Measurements from ENCODE around the gene SIPA1L2. TPM values are rescaled to one million over a fixed set of nuclear protein-coding genes. Genes with fewer than 3 reads are reported as not detected.

SIPA1L2 gene
- total RNA-seq, 1 experiment from 2014 or later = 12.5 TPM

- intact Hi-C loops (cut with micrococcal nuclease) = loop anchor here (5.0 to 10.0 kb wide), 4 partner anchors 415 to 905 kb away; no protein-coding TSS in a partner anchor
- no peaks in the 10 kb centered on the region for H3K79me2 ChIP-seq (ENCODE audit: insufficient read depth, low read length)
- ChIA-PET POLR2A (interaction anchor here (0.7 kb wide), 1 partner anchor 239 kb away, joined by 3 read pairs; no protein-coding TSS in a partner anchor), RAD21 (ENCODE audit: low non-redundant PET in 1 of 2, low total read pairs in 2 of 2, uncharacterized antibody in 2 of 2, unreplicated experiment in 2 of 2) (interaction anchor here in 1 of 2 experiments (1.1 kb wide), 1 partner anchor 251 kb away, joined by 3 read pairs; no protein-coding TSS in a partner anchor), CTCF (interaction anchor here (0.8 to 0.9 kb wide), 2 partner anchors 73 to 582 kb away, joined by 3 to 4 read pairs; no protein-coding TSS in a partner anchor)
- H4K20me1 ChIP-seq (ENCODE audit: insufficient read depth) = no peaks in the 10 kb centered on the region
- peaks cover 19 to 44% of the 10 kb centered on the region in 2 experiments; a peak in 3 of 4 replicates for H3K4me1 ChIP-seq (ENCODE audit: control insufficient read depth in 1 of 2, insufficient read depth in 2 of 2, low read length in 2 of 2)
- peak overlapping the region; percentile 46 to 63 for H3K4me3 ChIP-seq (replicated peaks in 1 of 2; ENCODE audit: low read depth in 1 of 2, low read length in 2 of 2)
- TF ChIP-seq EZH2phosphoT487 (IDR thresholded peaks at IDR 0.05; ENCODE audit: borderline replicate concordance) = no peak
- TF ChIP-seq SP1 (IDR thresholded peaks at IDR 0.05; ENCODE audit: low read depth) = no peak
- TF ChIP-seq ELF1 (IDR thresholded peaks at IDR 0.05; ENCODE audit: borderline replicate concordance, low read depth) = no peak
- TF ChIP-seq REST (IDR thresholded peaks at IDR 0.05; ENCODE audit: low read depth) = no peak
- no peak for TF ChIP-seq FOSL1 (IDR thresholded peaks at IDR 0.05; ENCODE audit: low read depth)
- no peak for TF ChIP-seq YY1 (IDR thresholded peaks at IDR 0.05; ENCODE audit: extremely low read depth, insufficient replicate concordance, low read depth, low read length)
- no peaks in the 10 kb centered on the region for H3K36me3 ChIP-seq (ENCODE audit: control insufficient read depth in 1 of 2, insufficient read depth in 2 of 2, low read length in 2 of 2)
- no TSS peak for BruUV-seq (replicated peaks)
- ATAC-seq (peak; percentile 51), DNase-seq (ENCODE audit: low read depth, low spot score) (no peak)
- no peak overlapping the region for H2AFZ ChIP-seq (ENCODE audit: low read depth, low read length, poor library complexity, severe bottlenecking)
- H3K27ac ChIP-seq (ENCODE audit: low read depth, low read length) = peak overlapping the region; percentile 40; the same call in 1 of the 2 replicates
- no peaks in the 10 kb centered on the region for H3K27me3 ChIP-seq (ENCODE audit: insufficient read depth, low read length)
- no peaks in the 10 kb centered on the region for H3K9me3 ChIP-seq (ENCODE audit: control insufficient read depth in 1 of 2, insufficient read depth in 1 of 2, low read depth in 1 of 2, low read length in 2 of 2)
- H3K9me2 ChIP-seq (ENCODE audit: insufficient read depth) = no peaks in the 10 kb centered on the region
- H3K4me2 ChIP-seq (ENCODE audit: low read length) = peak overlapping the region; percentile 92
- H3K9ac ChIP-seq (ENCODE audit: low read length) = peak overlapping the region; percentile 53
Observed at GRCh38 chr1:232629250-232630046, 485 bp downstream of the SIPA1L2 start.

Data from HCT116 (cell line).